ENCODE measurements around the gene RBM15B.

- TF ChIP-seq POLR2AphosphoS5 (IDR thresholded peaks at IDR 0.05; ENCODE audit: low read depth, low read length) (no peak), SIN3A (IDR thresholded peaks at IDR 0.05; ENCODE audit: borderline replicate concordance, insufficient read depth, low read length) (no peak)
Measured at GRCh38 chr3:51389423-51390183, 1.5 kb upstream of the RBM15B start.
